H1 (cell line): ENCODE results near the gene NRBF2. TPM values are rescaled to one million over a fixed set of nuclear protein-coding genes. Genes with fewer than 3 reads are reported as not detected.
A peak's percentile ranks its signal among the peaks of the same experiment; 100 is the strongest.

Experiments
- ATF2 ChIP-seq: IDR thresholded peaks from 2 replicates; pipeline ENCODE4 v1.6.1; 2012; ENCODE audit warnings: low read length, inconsistent platforms
- BCL11A ChIP-seq, 2 experiments: IDR thresholded peaks; one replicate each; pipeline ENCODE4 v1.6.1; 2011; ENCODE audit warnings: low read depth in 2 of 2, low read length in 2 of 2, mild to moderate bottlenecking in 2 of 2
- CBX8 ChIP-seq: fragments of 300-800, 300-1000 bp; sonication (generic); IDR thresholded peaks from 2 replicates; pipeline ENCODE4 v1.7.1; 2016; ENCODE audit warnings: low read depth, low read length, borderline replicate concordance
- CHD1 ChIP-seq: IDR thresholded peaks from 2 replicates; pipeline ENCODE4 v1.6.1; 2012; ENCODE audit warnings: low read depth, low read length, improper control_type of control experiment
- CTBP2 ChIP-seq: IDR thresholded peaks from 2 replicates; pipeline ENCODE4 v1.7.0; 2011; ENCODE audit warnings: borderline replicate concordance, mild to moderate bottlenecking, moderate library complexity, mixed read lengths, low read length; ENCODE audit not compliant: insufficient read depth, insufficient read length
- POLR2A ChIP-seq, 2 experiments: IDR thresholded peaks; 1 replicate in 1 of 2; 2 replicates in 1 of 2; pipeline ENCODE4 v1.6.1; 2011; ENCODE audit warnings: low read depth in 2 of 2, low read length in 2 of 2, mild to moderate bottlenecking in 2 of 2; ENCODE audit errors: control extremely low read depth in 1 of 2
- SIN3A ChIP-seq, 2 experiments: IDR thresholded peaks in 1 of 2; conservative IDR thresholded peaks in 1 of 2; 2 replicates each; pipeline ENCODE4 v1.6.1; 2011 to 2012; ENCODE audit warnings: low read length in 2 of 2, improper control_type of control experiment in 1 of 2, low read depth in 1 of 2, mild to moderate bottlenecking in 1 of 2
- SIX5 ChIP-seq: IDR thresholded peaks from 2 replicates; pipeline ENCODE4 v1.6.1; 2011; ENCODE audit warnings: mild to moderate bottlenecking, low read depth, low read length
- polyA plus RNA-seq, 7 experiments: library from polyadenylated mRNA; depleted of rRNA in 3 of 7; stranded (reverse) in 5 of 7; unstranded in 2 of 7; fragments of >200 nt in 5 of 7; fragments of 200-250 nt in 2 of 7; gene quantifications; 1 replicate in 5 of 7; 2 replicates in 1 of 7; 4 replicates in 1 of 7; pipeline versions ENCODE4 v1.2.1 to v1.2.3, GENCODE V29; 2011 to 2013; ENCODE audit warnings: missing spikeins in 2 of 7, mixed read lengths in 2 of 7
- total RNA-seq: library from RNA; stranded (reverse); fragmentation: NEBNext Ultra II Directional; extraction: Animal tissue kit (Norgen Biotek cat#: 25700); gene quantifications from 2 replicates; pipeline ENCODE4 v1.2.1, GENCODE V29; 2021

Gene NRBF2
- total and polyA plus RNA-seq, 2 of the 8 experiments (the other 6 are each of a cell fraction or from before 2014, with no cell fraction given), result 11.0 to 29.9 TPM

- TF ChIP-seq ATF2, result peak; percentile 90
- TF ChIP-seq CTBP2, result no peak
- TF ChIP-seq CBX8, result no peak
- TF ChIP-seq CHD1, result no peak
- TF ChIP-seq SIX5, result no peak
- TF ChIP-seq POLR2A (IDR thresholded peaks at IDR 0.05; ENCODE audit: control extremely low read depth in 1 of 2, low read depth in 2 of 2, low read length in 2 of 2), result peak; percentile 83 to 98
- TF ChIP-seq BCL11A (IDR thresholded peaks at IDR 0.05; ENCODE audit: low read depth in 2 of 2, low read length in 2 of 2), result no peak
- peak in 1 of 2 experiments; percentile 58; a peak in 1 of 4 replicates for TF ChIP-seq SIN3A (conservative IDR thresholded peaks at IDR 0.05 in 1 of 2, IDR thresholded peaks at IDR 0.05 in 1 of 2; ENCODE audit: low read depth in 1 of 2, low read length in 2 of 2)
Observed at GRCh38 chr10:63133056-63133820, at the start of gene NRBF2 (continued).
